AG04449 (cell line): ENCODE measurements around the gene NEXMIF.
"Not testable (repeated sequence)": the region's sequence is repeated elsewhere in the genome, so short reads cannot be mapped to it uniquely, and the experiment has no call there.

Experiments
- CTCF ChIA-PET: fragments of 350-600 bp; formaldehyde crosslinking; extraction: SDS; loops from one replicate; lab custom pipeline; 2021; ENCODE audit warnings: antibody characterized with exemption; lab: Yijun Ruan, JAX
- POLR2A ChIA-PET: fragments of 400-600, 350-600 bp; formaldehyde crosslinking; extraction: SDS; loops from one replicate; lab custom pipeline; 2020; ENCODE audit warnings: antibody characterized with exemption, inconsistent platforms; lab: Yijun Ruan, JAX
- DNase-seq: peaks from one replicate; pipeline ENCODE4 v3.0.0-alpha.2; 2010; ENCODE audit warnings: low read depth, low spot score
- H3K4me3 ChIP-seq: 2 replicates; pipeline ENCODE4 v1.5.1; 2011; ENCODE audit warnings: low read depth, mild to moderate bottlenecking, control low read depth, low read length
- CTCF ChIP-seq: IDR thresholded peaks from one replicate; pipeline ENCODE4 v1.5.1; 2011; ENCODE audit warnings: mild to moderate bottlenecking, moderate library complexity, low read length, control low read depth, inconsistent platforms; ENCODE audit not compliant: insufficient read depth; ENCODE audit errors: missing control alignments

The NEXMIF gene

GRCh38 chrX:74925225-74926088 lies at the start of gene NEXMIF:
TSS of gene NEXMIF (minus strand) at chrX:74925452.
- ChIA-PET POLR2A (no interaction called here), CTCF (no interaction called here)
- H3K4me3 ChIP-seq, result peak within 1 kb of the TSS; percentile 39
- TF ChIP-seq CTCF, result peak; percentile 20
- DNase-seq, result no peak

GRCh38 chrX:74961962-74962361 lies 36.7 kb upstream of the NEXMIF start:
- CTCF ChIA-PET, POLR2A ChIA-PET, DNase-seq, H3K4me3 ChIP-seq: not testable (repeated sequence)

GRCh38 chrX:74949717-74950116 lies 24.5 kb upstream of the NEXMIF start:
- CTCF ChIA-PET, result no interaction called here
- H3K4me3 ChIP-seq, result no peak overlapping the region
- POLR2A ChIA-PET, result no interaction called here
- DNase-seq, result no peak
- no peak for TF ChIP-seq CTCF

GRCh38 chrX:74940414-74940813 lies 15.2 kb upstream of the NEXMIF start:
- ChIA-PET CTCF (no interaction called here), POLR2A (no interaction called here)
- TF ChIP-seq CTCF, result no peak
- no peak for DNase-seq
- no peak overlapping the region for H3K4me3 ChIP-seq

GRCh38 chrX:74931214-74931613 lies 6.0 kb upstream of the NEXMIF start:
- POLR2A ChIA-PET, result interaction anchor here (0.6 kb wide), 1 partner anchor 10 kb away, joined by 3 read pairs; no protein-coding TSS in a partner anchor
- CTCF ChIA-PET, result no interaction called here
- no peak for DNase-seq
- no peak overlapping the region for H3K4me3 ChIP-seq
- TF ChIP-seq CTCF, result no peak

- ChIA-PET CTCF (no interaction called here), POLR2A (no interaction called here)
- no peak for DNase-seq
- TF ChIP-seq CTCF, result no peak
- peak overlapping the region; percentile 39 for H3K4me3 ChIP-seq
Measured at GRCh38 chrX:74924449-74925224, 615 bp downstream of the NEXMIF start.
